H1 (cell line): ENCODE results near the gene SDF2. TPM values are rescaled to one million over a fixed set of nuclear protein-coding genes. Genes with fewer than 3 reads are reported as not detected.

ENCODE experiments used
- CTCF ChIA-PET: fragments of 300-600 bp; sonication (Branson Sonifier 250); formaldehyde crosslinking; loops from one replicate; lab custom pipeline; 2021; ENCODE audit not compliant: partially characterized antibody; lab: Charles Lee
- POLR2A ChIA-PET: fragments of 300-600 bp; sonication (Branson Sonifier 250); formaldehyde crosslinking; loops from one replicate; lab custom pipeline; 2021; ENCODE audit warnings: inconsistent platforms; ENCODE audit not compliant: partially characterized antibody; lab: Charles Lee
- DNase-seq, 2 experiments: peaks; one replicate each; pipeline versions ENCODE4 v3.0.0 to v3.0.0-alpha.2; 2010 to 2022; ENCODE audit warnings: low spot score in 2 of 2, low read depth in 1 of 2, mixed read lengths in 1 of 2
- FAIRE-seq: peaks from 2 replicates; lab custom pipeline; 2011; peaks lifted over from hg19 to GRCh38; lab: Jason Lieb, UNC
- H2AFZ ChIP-seq: 2 replicates; pipeline ENCODE4 v1.8.1; 2012; ENCODE audit warnings: low read length, inconsistent platforms
- H2AK5ac ChIP-seq: 2 replicates; pipeline ENCODE4 v1.6.1; 2013; ENCODE audit warnings: low read depth, low read length
- H2BK120ac ChIP-seq: replicated peaks from 2 replicates; pipeline ENCODE3; 2013; ENCODE audit warnings: low read depth, low read length, inconsistent platforms
- H2BK12ac ChIP-seq: 2 replicates; pipeline ENCODE4 v1.6.1; 2013; ENCODE audit warnings: low read depth, low read length
- H2BK15ac ChIP-seq: 2 replicates; pipeline ENCODE4 v1.6.1; 2013; ENCODE audit warnings: low read length
- H2BK20ac ChIP-seq: 2 replicates; pipeline ENCODE4 v1.6.1; 2013; ENCODE audit warnings: low read length
- H2BK5ac ChIP-seq: 2 replicates; pipeline ENCODE4 v1.6.1; 2013; ENCODE audit warnings: low read depth, low read length
- H3K14ac ChIP-seq: 2 replicates; pipeline ENCODE4 v1.6.1; 2013; ENCODE audit warnings: inconsistent platforms; ENCODE audit not compliant: insufficient read length
- H3K18ac ChIP-seq: 2 replicates; pipeline ENCODE4 v1.6.1; 2013; ENCODE audit warnings: low read length; ENCODE audit errors: extremely low read depth
- H3K23ac ChIP-seq: 2 replicates; pipeline ENCODE4 v1.6.1; 2013; ENCODE audit warnings: inconsistent platforms; ENCODE audit not compliant: insufficient read length
- H3K23me2 ChIP-seq: 2 replicates; pipeline ENCODE4 v1.6.1; 2013; ENCODE audit warnings: low read depth, low read length
- H3K27ac ChIP-seq: 2 replicates; pipeline ENCODE4 v1.6.1; 2011; ENCODE audit warnings: low read depth, low read length, inconsistent platforms
- H3K27me3 ChIP-seq, 4 experiments: replicated peaks in 1 of 4; 1 replicate in 1 of 4; 2 replicates in 3 of 4; pipeline versions ENCODE4 v1.6.1 to v1.8.1; 2011 to 2013; ENCODE audit warnings: low read length in 3 of 4, mild to moderate bottlenecking in 3 of 4, inconsistent platforms in 2 of 4, mixed read lengths in 2 of 4, moderate library complexity in 1 of 4; ENCODE audit not compliant: control insufficient read depth in 3 of 4, insufficient read depth in 3 of 4; ENCODE audit errors: extremely low read depth in 1 of 4
- H3K36me3 ChIP-seq, 4 experiments: 2 replicates each; pipeline versions ENCODE4 v1.6.1 to v1.8.1; 2011 to 2013; ENCODE audit warnings: mild to moderate bottlenecking in 4 of 4, low read length in 3 of 4, moderate library complexity in 2 of 4, control low read depth in 1 of 4, inconsistent platforms in 1 of 4; ENCODE audit not compliant: insufficient read depth in 4 of 4, control insufficient read depth in 2 of 4
- H3K4ac ChIP-seq: replicated peaks from 2 replicates; pipeline ENCODE3; 2013; ENCODE audit warnings: low read length, low read depth, mixed read lengths, inconsistent platforms; ENCODE audit not compliant: insufficient read length
- H3K4me1 ChIP-seq, 4 experiments: replicated peaks in 1 of 4; 1 replicate in 1 of 4; 2 replicates in 3 of 4; pipeline versions ENCODE4 v1.6.1 to v1.8.1; 2011 to 2013; ENCODE audit warnings: low read length in 3 of 4, inconsistent platforms in 2 of 4, mixed read lengths in 1 of 4; ENCODE audit not compliant: insufficient read depth in 4 of 4, control insufficient read depth in 3 of 4
- H3K4me2 ChIP-seq, 2 experiments: 2 replicates each; pipeline versions ENCODE4 v1.6.1 to v1.8.1; 2011 to 2013; ENCODE audit warnings: low read depth in 2 of 2, low read length in 2 of 2, control low read depth in 1 of 2, inconsistent platforms in 1 of 2, mild to moderate bottlenecking in 1 of 2; ENCODE audit not compliant: insufficient read depth in 1 of 2
- H3K4me3 ChIP-seq, 4 experiments: fragments of 200-600, 300-600 bp in 1 of 4; sonication (generic), shearing (Covaris generic), sonication (Bioruptor Twin) in 1 of 4; 2 replicates each; pipeline versions ENCODE4 v1.5.1 to v1.8.1; 2011 to 2016; ENCODE audit warnings: low read length in 4 of 4, low read depth in 3 of 4, control low read depth in 2 of 4, inconsistent platforms in 2 of 4, mild to moderate bottlenecking in 2 of 4, mixed read lengths in 1 of 4, moderate library complexity in 1 of 4; ENCODE audit not compliant: insufficient read depth in 2 of 4; ENCODE audit errors: extremely low read depth in 1 of 4
- H3K56ac ChIP-seq: replicated peaks from 2 replicates; pipeline ENCODE3; 2013; ENCODE audit warnings: low read depth, mild to moderate bottlenecking, mixed read lengths, low read length, inconsistent platforms; ENCODE audit not compliant: insufficient read length
- H3K79me1 ChIP-seq: 2 replicates; pipeline ENCODE4 v1.6.1; 2013; ENCODE audit warnings: low read depth, low read length, control low read depth
- H3K79me2 ChIP-seq, 2 experiments: 2 replicates each; pipeline versions ENCODE4 v1.6.1 to v1.8.1; 2012 to 2013; ENCODE audit warnings: low read length in 2 of 2, mild to moderate bottlenecking in 2 of 2, inconsistent platforms in 1 of 2; ENCODE audit not compliant: insufficient read depth in 2 of 2, control insufficient read depth in 1 of 2
- H3K9ac ChIP-seq, 4 experiments: replicated peaks in 1 of 4; 1 replicate in 1 of 4; 2 replicates in 3 of 4; pipeline versions ENCODE4 v1.6.1 to v1.8.1; 2011 to 2013; ENCODE audit warnings: low read depth in 3 of 4, low read length in 3 of 4, control low read depth in 2 of 4, mild to moderate bottlenecking in 2 of 4, moderate library complexity in 2 of 4, inconsistent platforms in 1 of 4; ENCODE audit errors: extremely low read depth in 1 of 4
- H3K9me3 ChIP-seq, 2 experiments: 2 replicates each; pipeline versions ENCODE4 v1.6.1 to v1.8.1; 2012 to 2013; ENCODE audit warnings: mild to moderate bottlenecking in 2 of 2, moderate library complexity in 2 of 2, control low read depth in 1 of 2, inconsistent platforms in 1 of 2, low read depth in 1 of 2, low read length in 1 of 2, mixed read lengths in 1 of 2; ENCODE audit not compliant: insufficient read depth in 2 of 2
- H4K20me1 ChIP-seq, 2 experiments: replicated peaks in 1 of 2; 2 replicates each; pipeline versions ENCODE3 to v1.8.1; 2011 to 2013; ENCODE audit warnings: inconsistent platforms in 2 of 2, low read length in 2 of 2, mild to moderate bottlenecking in 1 of 2; ENCODE audit not compliant: insufficient read depth in 2 of 2, control insufficient read depth in 1 of 2
- H4K5ac ChIP-seq: 2 replicates; pipeline ENCODE4 v1.6.1; 2013; ENCODE audit warnings: low read length, low read depth, mixed read lengths, inconsistent platforms; ENCODE audit not compliant: insufficient read length
- H4K8ac ChIP-seq: 2 replicates; pipeline ENCODE4 v1.8.0; 2013; ENCODE audit warnings: mild to moderate bottlenecking, moderate library complexity, low read length, inconsistent platforms; ENCODE audit not compliant: insufficient read depth; ENCODE audit errors: extremely low read depth
- H4K91ac ChIP-seq: replicated peaks from 2 replicates; pipeline ENCODE3; 2013; ENCODE audit warnings: low read length, mixed read lengths, inconsistent platforms; ENCODE audit not compliant: insufficient read length
- ASH2L ChIP-seq: fragments of 200-600, 300-600 bp; sonication (generic); IDR thresholded peaks from one replicate; pipeline ENCODE4 v1.7.1; 2017; ENCODE audit warnings: low read length
- CBX5 ChIP-seq: fragments of 300-800, 300-1000 bp; sonication (generic); IDR thresholded peaks from 2 replicates; pipeline ENCODE4 v1.7.1; 2016; ENCODE audit warnings: antibody characterized with exemption, low read length, low read depth
- CHD1 ChIP-seq: IDR thresholded peaks from 2 replicates; pipeline ENCODE4 v1.6.1; 2012; ENCODE audit warnings: low read depth, low read length, improper control_type of control experiment
- CREB1 ChIP-seq: IDR thresholded peaks from 2 replicates; pipeline ENCODE4 v1.6.1; 2012; ENCODE audit warnings: inconsistent platforms
- EP300 ChIP-seq, 2 experiments: IDR thresholded peaks; 1 replicate in 1 of 2; 2 replicates in 1 of 2; pipeline ENCODE4 v1.6.1; 2011 to 2012; ENCODE audit warnings: low read depth in 2 of 2, low read length in 2 of 2, mild to moderate bottlenecking in 2 of 2, borderline replicate concordance in 1 of 2, inconsistent platforms in 1 of 2, moderate library complexity in 1 of 2
- KDM4A ChIP-seq: IDR thresholded peaks from one replicate; pipeline ENCODE4 v1.7.1; 2012; ENCODE audit warnings: low read depth, mild to moderate bottlenecking, moderate library complexity, low read length, inconsistent platforms; ENCODE audit not compliant: severe bottlenecking
- NANOG ChIP-seq: IDR thresholded peaks from 2 replicates; pipeline ENCODE4 v1.6.1; 2011; ENCODE audit warnings: low read length, low read depth, mild to moderate bottlenecking, inconsistent platforms; ENCODE audit not compliant: insufficient read depth, poor library complexity, severe bottlenecking
- RNF2 ChIP-seq: fragments of 200-900, 300-1000 bp; sonication (generic); IDR thresholded peaks from 2 replicates; pipeline ENCODE4 v1.7.1; 2016; ENCODE audit warnings: borderline replicate concordance, low read depth, mild to moderate bottlenecking, antibody characterized with exemption, low read length; ENCODE audit not compliant: poor library complexity, severe bottlenecking; ENCODE audit errors: missing control alignments
- RXRA ChIP-seq: IDR thresholded peaks from 2 replicates; pipeline ENCODE4 v1.6.1; 2011; ENCODE audit warnings: low read depth, mild to moderate bottlenecking, low read length, moderate library complexity; ENCODE audit not compliant: insufficient read depth
- SP4 ChIP-seq: IDR thresholded peaks from 2 replicates; pipeline ENCODE4 v1.6.1; 2012; ENCODE audit warnings: low read length, inconsistent platforms
- WGBS, 2 experiments: shearing (Covaris generic) in 1 of 2; methylation state at CpG; one replicate each; pipeline versions ENCODE4 v1.1.6 to v1.1.7; 2013 to 2015; ENCODE audit warnings: low lambda C conversion rate in 2 of 2, mixed read lengths in 2 of 2, inconsistent platforms in 1 of 2, low coverage in 1 of 2, missing lambda C conversion rate in 1 of 2; ENCODE audit not compliant: insufficient replicate concordance in 2 of 2, insufficient coverage in 1 of 2, insufficient read length in 1 of 2; ENCODE audit errors: extremely low coverage in 1 of 2, missing lambda C conversion rate in 1 of 2; 5-methylcytosine and 5-hydroxymethylcytosine counted together
- polyA plus RNA-seq, 7 experiments: library from polyadenylated mRNA; depleted of rRNA in 3 of 7; stranded (reverse) in 5 of 7; unstranded in 2 of 7; fragments of >200 nt in 5 of 7; fragments of 200-250 nt in 2 of 7; gene quantifications; 1 replicate in 5 of 7; 2 replicates in 1 of 7; 4 replicates in 1 of 7; pipeline versions ENCODE4 v1.2.1 to v1.2.3, GENCODE V29; 2011 to 2013; ENCODE audit warnings: missing spikeins in 2 of 7, mixed read lengths in 2 of 7
- total RNA-seq: library from RNA; stranded (reverse); fragmentation: NEBNext Ultra II Directional; extraction: Animal tissue kit (Norgen Biotek cat#: 25700); gene quantifications from 2 replicates; pipeline ENCODE4 v1.2.1, GENCODE V29; 2021
- TF ChIP-seq, protein P1 (sequence below): IDR thresholded peaks from 2 replicates; pipeline ENCODE4 v1.6.1; 2011; ENCODE audit warnings: low read depth, mild to moderate bottlenecking, low read length; ENCODE audit not compliant: insufficient read depth
- TF ChIP-seq, protein P2 (sequence below): IDR thresholded peaks from 2 replicates; pipeline ENCODE4 v1.6.1; 2012; ENCODE audit warnings: inconsistent platforms

SDF2 gene
- total and polyA plus RNA-seq, 2 of the 8 experiments (the other 6 are each of a cell fraction or from before 2014, with no cell fraction given) = 44.8 to 65.4 TPM

DNA sequence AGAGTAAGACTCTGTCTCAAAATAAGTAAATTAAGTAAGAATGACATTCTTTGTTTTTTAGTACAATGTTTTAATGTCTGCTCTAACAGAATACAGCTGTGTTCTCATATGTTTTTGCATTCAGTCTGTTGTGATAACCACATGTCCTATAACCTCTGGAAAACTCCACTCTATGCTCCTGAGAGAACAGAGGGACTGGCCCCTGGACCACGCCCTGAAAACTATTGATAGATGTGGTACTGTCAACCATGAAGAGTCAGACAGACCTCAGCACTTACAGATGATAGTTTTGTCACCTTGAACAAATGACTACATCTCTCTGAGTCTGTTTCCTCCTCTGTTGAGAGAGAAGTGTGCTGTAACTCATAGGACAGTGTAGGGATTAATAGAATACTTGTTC is 8.2 kb upstream of the SDF2 start:
- Histone ChIP-seq H3K23me2 (no peaks in the 10 kb centered on the region), H3K4me2 (no peak overlapping the region), H3K4me3 (no peak overlapping the region), H3K27ac (no peak overlapping the region), H3K36me3 (peaks cover 27 to 56% (median 39%) of the 10 kb centered on the region in 4 experiments), H4K8ac (no peak overlapping the region; the same call in 1 of the 2 replicates), H3K4me1 (no peaks in the 10 kb centered on the region), H2BK5ac (no peak overlapping the region), H2BK20ac (no peak overlapping the region), H2AFZ (no peak overlapping the region), H3K9me3 (no peaks in the 10 kb centered on the region), H2AK5ac (no peak overlapping the region), H2BK12ac (no peak overlapping the region), H3K79me1 (peaks cover 2% of the 10 kb centered on the region; the same call in 1 of the 2 replicates), H4K20me1 (peaks cover 2 to 6% of the 10 kb centered on the region in 2 experiments), H4K91ac (no peak overlapping the region), H3K23ac (no peak overlapping the region), H3K4ac (no peak overlapping the region), H2BK15ac (no peak overlapping the region), H2BK120ac (no peak overlapping the region), H3K56ac (no peak overlapping the region), H3K79me2 (peaks cover 10 to 35% of the 10 kb centered on the region in 2 experiments), H4K5ac (no peak overlapping the region), H3K14ac (no peak overlapping the region), H3K18ac (no peak overlapping the region), H3K27me3 (no peaks in the 10 kb centered on the region), H3K9ac (no peak overlapping the region)
- ChIA-PET POLR2A (no interaction called here), CTCF (interaction anchor here (1.2 to 2.3 kb wide), 2 partner anchors 11 to 214 kb away, joined by 3 to 6 read pairs; no protein-coding TSS in a partner anchor)
- DNase-seq (no peak), FAIRE-seq (no peak)
- 82% methylated on average over 1 of the region's 1 CpG; no CpG with 5 or more reads in 1 of the 2 experiments for WGBS, 2 experiments
- no peak for TF ChIP-seq RNF2
- TF ChIP-seq RXRA = no peak
- TF ChIP-seq, protein P1, sequence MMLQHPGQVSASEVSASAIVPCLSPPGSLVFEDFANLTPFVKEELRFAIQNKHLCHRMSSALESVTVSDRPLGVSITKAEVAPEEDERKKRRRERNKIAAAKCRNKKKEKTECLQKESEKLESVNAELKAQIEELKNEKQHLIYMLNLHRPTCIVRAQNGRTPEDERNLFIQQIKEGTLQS = no peak
- TF ChIP-seq ASH2L = no peak
- no peak for TF ChIP-seq CREB1
- TF ChIP-seq, protein P2, sequence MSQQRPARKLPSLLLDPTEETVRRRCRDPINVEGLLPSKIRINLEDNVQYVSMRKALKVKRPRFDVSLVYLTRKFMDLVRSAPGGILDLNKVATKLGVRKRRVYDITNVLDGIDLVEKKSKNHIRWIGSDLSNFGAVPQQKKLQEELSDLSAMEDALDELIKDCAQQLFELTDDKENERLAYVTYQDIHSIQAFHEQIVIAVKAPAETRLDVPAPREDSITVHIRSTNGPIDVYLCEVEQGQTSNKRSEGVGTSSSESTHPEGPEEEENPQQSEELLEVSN = no peak
- TF ChIP-seq CHD1 = no peak
- no peak for TF ChIP-seq NANOG
- no peak for TF ChIP-seq EP300 (IDR thresholded peaks at IDR 0.05; ENCODE audit: borderline replicate concordance in 1 of 2, low read depth in 2 of 2, low read length in 2 of 2)
- TF ChIP-seq KDM4A = no peak
- TF ChIP-seq CBX5 = no peak
- no peak for TF ChIP-seq SP4
